T1000 (cell line): ENCODE data around the gene MYO16.
A peak's percentile ranks its signal among the peaks of the same experiment; 100 is the strongest.
"Not testable (repeated sequence)": the region's sequence is repeated elsewhere in the genome, so short reads cannot be mapped to it uniquely, and the experiment has no call there.

Source experiments
- DNase-seq: peaks from one replicate; lab custom pipeline; 2025; ENCODE audit warnings: mixed read lengths; lab: John Stamatoyannopoulos, UW

Gene MYO16

DNA sequence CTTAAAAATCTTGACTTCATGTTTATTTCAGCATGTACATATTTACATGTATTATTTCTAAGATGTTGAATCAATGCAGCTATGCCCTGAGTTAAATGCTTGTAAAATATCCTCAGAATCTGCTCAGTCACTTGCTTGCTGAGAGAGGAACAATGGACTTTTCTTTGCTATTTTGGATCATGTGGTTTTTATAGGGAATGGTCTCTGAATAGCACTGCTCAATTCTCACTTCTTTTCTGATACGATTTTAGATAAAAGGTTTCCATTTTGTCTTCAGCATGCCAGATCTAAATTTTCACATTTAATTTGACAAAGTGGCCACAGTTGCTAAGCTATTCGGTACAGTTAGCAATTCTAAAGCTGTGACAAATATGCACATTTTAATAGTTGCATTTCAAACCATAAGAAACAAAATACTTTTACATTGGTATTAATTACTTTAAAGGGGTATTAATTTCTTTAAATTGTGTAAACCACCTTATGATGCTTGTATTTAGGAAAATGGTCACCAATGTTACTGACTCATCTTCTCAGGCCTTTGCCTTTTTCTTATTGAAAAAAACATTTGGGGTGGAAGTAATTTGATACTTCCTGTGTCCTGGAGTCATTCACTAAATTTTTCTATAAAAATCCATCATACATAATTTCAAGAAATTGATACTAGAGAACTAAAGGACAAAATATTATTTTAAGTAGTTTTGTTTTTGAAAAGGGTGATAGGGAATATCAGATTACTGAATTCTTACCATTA is 113.5 kb downstream of the MYO16 start:
- no peak for DNase-seq

DNA sequence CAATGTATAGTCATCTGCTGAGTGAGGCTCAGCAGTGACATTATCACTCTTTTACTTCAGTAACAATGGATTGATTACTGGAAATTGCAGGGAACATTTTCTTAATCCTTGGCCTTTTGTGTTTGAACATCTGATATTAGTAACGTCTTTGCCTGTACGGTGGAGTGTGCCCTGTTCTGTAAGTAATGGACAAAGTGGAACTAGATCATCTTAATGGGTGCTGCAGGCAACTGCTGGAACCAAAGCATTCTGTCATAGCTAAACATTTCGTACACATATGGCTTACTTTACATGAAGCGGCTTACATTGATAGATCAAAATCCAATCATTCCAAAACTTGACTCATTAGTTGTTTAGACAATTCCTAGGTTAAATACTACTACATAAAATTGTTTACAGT is 114.1 kb downstream of the MYO16 start:
- DNase-seq = no peak

DNA sequence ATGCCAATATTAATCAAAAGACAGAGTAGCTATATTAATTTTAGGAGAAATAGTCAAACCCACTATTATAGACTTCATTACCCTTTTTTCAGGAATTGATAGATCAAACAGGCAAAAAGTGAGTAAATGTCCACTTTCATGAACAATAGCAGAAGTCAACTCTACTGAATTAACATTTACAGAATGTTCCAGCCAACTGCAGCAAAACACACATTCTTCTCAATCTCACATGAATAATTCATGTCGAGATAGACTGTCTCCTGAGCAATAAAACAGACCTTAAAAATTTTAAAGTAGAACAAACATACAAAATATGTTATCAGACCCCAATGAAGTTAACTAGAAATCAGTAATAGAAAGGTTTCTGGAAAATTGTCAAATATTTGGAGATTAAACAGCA is 118.4 kb downstream of the MYO16 start:
- DNase-seq = no peak

DNA sequence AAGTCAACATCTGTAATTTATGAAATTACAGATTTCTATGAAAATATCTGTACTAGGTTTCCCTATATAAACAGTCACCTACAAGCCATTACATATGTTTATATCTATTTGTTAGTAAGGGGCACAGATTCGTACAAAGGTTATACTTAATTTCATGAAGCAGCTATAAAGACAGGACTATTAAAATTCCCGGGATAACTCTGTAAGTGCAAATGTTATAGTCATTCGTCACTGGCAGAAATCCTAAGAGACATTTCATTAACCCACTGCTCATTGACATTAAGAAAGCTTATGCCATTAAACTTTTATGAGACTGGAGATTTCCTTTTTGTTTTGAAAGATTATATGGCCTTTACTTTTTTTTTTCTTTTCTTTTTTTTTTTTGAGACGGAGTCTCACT is 122.9 kb downstream of the MYO16 start:
- no peak for DNase-seq

DNA sequence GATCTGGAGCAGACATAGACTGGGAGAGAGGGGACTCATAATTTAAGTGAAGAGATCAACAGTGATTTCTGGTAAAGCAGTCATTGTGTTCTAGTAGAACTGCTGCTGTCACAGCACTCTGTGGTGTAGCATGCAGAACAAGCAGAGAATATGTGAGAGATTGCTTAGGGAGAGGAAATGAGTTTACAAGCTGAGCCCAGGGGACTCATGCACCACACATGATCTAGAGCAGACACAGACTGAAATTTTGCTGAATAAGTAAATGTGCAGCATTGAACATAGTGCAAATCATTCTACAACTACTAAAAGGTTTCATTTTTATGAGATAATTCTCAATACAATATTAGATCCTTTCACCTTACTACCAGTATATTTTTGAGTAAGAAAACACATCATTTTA is 125.7 kb downstream of the MYO16 start:
- no peak for DNase-seq

DNA sequence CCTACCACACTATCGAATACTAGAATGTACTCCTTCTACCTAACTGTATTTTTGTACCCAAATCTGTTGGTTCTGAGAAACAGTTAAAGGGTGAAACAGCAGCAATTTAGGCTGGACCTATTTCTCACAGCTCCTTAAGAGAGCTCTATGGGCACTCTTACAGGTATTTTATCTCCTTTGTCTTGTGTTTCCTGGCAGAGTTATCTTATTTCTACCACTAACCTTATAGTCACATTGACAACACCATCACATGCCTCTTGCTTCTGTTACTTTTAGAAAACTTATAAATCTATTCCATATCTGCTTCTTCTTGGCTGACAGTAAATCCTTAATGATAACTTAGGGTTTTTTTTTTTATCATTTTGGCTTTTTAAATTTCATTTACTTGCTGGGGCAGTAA is 130.7 kb downstream of the MYO16 start:
- DNase-seq = no peak

DNA sequence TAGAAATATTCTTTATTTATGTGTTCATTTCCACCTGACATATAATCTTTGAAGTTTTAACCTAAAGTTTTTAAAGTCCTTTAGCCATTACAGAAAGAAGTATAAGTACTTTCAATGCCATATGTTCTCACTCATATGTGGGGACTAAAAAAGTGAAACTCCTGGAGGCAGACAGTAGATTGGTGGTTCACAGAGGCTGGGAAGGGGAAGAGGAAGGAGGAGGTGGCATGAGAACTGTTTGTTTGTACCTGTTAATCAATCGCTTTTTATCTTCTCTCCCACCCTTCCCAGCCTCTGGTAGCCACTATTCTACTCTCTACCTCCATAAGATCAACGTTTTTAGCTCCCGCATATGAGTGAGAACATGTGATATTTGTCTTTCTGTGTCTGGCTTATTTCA is 131.1 kb downstream of the MYO16 start:
- DNase-seq = no peak

DNA sequence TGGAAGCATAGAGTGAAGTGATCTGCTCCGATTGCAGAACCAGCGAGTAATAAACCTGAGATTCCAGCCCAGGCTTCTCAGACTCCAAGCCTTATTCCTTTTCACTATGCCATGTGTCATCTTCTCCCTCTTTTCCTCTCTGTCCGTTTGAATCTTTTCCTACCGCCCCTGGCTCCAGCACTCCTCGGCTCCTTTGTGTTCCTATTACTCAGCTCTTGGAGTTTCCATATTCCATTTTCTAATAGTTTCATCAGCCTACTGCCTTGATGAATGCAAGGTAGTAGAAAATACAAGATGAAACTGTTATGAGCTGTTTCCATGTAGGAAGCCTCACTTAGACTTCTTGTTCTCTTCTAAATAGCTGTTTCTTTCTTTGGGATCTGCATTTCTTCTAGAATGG is 138.6 kb downstream of the MYO16 start:
- no peak for DNase-seq

DNA sequence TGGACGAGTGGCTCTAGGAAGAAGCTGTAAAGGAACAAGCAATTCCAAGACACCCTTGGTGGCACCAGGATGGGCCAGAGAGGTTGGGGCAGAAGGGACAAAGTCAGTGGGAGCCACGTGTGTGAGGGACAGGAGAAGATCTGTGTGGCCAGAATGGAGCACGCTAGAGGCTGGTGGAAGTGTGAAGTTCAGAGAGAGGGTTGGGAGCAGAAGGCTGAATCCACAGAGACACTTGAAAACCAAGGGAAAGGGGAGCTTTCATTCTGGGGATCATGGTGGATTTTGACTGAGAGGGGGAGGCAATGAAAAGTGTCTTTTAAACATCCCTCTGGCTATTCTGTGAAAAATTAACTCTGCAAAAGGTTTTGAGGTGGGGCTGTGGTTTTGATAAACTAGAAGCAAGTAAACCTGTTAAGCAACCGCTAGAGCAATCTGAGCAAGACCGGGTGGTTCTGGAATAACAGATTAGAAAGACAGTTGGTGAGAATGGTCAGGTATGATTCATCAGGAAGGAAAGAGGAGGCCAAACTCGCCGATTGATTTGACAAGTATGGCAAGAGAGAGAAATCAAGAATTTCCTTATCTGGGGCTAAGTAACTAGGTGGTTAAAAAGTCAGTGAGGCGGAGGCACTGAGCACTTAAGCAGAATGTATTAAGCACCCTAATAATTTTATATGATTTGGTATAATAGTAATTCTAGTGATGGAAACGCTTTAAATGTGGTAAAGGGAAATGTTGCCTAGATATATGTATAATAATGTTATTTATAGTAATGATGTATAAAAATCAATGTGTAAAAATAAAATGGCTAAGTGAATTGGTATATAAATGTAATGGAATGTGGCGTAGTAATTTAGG is 140.0 kb downstream of the MYO16 start:
- DNase-seq = no peak

DNA sequence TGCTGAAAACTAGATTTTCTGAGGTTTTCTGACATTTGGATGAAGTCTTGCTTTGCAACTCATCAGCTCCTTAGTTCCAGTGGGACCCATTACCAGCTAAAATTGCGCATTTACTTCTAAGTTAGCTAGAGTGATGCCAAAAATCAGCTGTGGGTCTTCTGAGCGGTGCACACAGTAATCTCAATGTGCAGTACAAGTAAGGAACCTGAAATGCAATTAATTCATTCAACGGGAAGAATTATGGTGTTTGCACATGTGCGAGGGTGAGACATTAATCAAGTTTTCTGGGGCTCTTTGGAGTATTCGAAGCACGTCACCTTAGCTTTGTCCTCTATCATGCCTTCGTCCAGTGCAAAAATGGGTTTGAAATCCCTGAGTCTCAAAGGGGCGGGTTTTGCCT is 146.2 kb downstream of the MYO16 start:
- DNase-seq = no peak

DNA sequence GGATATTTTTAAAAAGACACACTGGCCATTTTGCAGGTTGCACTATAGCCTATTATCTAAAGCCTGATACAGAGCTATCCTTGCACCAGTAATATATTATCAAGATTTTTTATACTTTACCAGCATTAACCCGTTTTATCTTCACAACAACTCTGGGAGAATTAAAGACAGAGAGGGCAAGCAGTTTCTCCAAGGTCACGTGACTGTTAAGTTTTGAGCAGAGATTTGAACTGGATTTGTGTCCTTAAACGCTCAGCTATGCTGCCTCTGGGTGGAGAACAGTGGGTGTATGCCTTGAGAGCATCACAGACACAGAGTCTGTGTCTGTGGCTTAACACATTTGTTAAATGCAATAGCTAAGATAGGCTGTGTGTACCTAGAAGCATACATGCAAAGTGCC is 147.2 kb downstream of the MYO16 start:
- no peak for DNase-seq

DNA sequence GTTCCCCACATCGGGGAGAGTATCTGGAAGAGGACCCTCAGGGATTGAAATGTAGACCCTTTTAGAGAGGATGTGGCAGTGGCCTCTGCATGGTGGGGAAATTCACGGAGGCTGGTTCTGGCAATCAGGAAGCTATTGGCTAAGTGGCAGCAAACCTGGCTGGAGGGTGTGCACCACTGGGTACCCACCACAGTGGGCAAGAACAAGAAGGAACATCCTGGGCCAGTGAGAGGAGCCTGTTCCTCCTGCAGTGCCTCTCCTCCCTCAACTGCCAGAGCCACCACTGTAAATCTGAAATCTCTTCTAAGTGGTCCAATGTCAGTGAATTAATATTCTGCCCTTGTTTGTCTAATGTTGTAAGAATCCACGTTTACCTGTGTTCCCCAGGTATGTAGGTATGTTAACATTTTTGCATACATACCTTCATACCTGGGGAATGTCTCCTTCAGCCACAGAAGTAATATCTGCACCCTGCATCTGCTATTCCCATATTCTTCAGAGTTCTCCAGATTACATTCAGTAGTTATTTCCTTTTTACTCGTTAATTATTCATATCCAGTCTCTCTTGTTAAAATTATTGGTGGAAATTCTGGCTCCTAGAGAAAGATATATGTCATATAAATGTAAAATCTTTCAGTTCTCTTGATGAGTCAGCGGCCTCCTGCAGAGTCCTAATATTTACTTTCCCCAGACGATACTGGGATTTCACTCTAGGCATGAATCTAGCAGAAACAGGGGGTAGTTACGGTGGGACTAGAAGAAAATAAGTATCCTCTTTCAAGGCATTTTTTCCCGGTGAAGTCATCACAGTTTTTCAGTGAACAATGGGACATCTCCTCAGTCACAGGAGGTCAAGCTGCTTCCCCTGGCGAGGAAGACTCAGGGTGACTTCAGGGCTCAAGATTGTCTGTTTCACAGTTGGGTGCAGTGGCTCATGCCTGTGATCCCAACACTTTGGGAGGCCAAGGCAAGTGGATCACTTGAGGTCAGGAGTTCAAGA is 148.3 kb downstream of the MYO16 start:
- DNase-seq = peak; percentile 7

DNA sequence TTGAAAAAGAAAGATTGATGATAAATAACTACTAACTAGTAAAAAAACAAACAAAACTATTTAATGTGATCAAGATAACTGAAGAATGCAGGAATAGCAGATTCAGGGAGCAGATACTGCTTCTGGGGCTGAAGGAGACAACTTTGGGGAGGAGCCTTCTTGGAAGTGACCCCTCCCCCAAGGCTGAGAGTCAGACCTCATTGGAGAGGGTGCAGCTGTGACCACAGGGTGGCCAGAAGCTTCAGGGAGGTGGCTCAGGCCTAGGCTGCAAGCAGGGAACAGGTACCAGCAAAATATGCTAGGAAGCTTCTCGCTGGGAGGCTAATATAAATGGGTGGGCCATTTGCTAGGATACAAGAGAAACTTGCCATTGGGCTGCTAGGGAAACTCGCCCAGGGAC is 149.9 kb downstream of the MYO16 start:
- DNase-seq = no peak

DNA sequence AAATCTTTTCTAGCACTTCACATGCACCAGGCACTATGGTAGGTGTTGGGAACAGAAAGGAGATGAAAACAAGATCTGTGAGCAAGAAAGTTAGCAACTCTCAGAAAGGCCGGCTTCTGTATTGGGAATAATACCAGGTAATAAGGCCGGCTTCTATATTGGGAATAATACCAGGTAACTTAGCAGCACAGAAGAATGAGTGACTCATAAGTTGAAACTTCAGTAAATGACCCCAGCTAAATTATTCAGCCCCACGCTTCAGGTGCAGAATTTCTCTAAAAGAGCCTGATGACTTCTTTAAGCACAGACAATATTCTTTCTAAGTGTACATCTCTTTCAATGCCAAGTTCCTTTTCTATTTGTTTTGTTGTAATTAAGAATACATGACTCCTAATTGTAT is 151.3 kb downstream of the MYO16 start:
- no peak for DNase-seq

DNA sequence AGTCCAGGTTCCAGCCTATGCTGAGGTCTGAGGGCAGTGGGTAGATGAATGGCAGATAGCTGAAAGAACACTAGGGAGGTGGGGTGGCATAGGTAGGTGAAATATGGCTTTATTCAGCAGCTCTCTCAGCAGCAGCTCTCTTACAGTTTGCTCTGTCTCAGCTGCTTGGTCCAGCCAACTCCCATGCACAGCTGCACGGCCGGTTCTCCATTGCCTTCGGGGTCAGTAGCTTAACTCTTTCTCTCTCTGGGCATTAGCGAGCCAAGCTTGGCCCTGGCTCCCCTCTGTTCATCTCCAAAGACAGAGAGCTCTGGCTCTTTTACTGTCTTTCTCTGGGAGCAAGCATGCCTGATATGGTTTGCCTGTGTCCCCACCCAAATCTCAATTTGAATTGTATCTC is 151.9 kb downstream of the MYO16 start:
- no peak for DNase-seq

DNA sequence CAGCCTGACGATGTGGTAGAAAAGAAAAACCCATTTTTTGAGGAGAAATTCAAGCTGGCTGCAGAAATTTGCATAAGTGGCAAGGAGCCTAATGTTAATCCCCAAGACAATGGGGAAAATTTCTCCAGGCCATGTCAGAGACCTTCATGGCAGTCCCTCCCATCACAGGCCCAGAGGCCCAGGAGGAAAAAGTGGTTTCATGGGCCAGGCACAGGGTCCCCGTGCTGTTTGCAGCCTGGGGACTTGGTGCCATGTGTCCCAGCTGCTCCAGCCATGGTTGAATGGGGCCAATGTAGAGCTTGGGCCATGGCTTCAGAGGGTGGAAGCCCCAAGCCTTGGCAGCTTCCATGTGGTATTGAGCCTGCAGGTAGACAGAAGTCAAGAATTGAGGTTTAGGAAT is 153.1 kb downstream of the MYO16 start:
- not testable (repeated sequence) for DNase-seq

DNA sequence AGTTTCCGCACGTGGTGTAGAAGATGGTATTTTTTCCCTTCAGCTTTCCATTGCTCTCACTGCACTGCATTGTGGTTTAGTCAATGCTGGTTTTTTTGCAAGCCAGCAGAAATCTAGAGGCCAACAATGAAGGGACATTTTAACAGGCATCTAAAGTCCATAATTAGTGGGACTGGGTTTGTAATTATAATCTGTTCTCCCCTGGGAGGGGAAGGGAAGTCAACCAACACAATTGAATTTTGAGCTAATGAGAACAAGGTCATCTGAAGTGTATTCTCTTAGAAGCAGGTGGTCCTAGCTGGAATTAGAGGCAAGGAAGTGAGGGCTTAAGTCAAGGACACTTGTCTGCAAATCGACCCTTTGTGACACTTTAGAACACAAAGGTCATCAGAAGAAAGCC is 156.4 kb downstream of the MYO16 start:
- DNase-seq = no peak

DNA sequence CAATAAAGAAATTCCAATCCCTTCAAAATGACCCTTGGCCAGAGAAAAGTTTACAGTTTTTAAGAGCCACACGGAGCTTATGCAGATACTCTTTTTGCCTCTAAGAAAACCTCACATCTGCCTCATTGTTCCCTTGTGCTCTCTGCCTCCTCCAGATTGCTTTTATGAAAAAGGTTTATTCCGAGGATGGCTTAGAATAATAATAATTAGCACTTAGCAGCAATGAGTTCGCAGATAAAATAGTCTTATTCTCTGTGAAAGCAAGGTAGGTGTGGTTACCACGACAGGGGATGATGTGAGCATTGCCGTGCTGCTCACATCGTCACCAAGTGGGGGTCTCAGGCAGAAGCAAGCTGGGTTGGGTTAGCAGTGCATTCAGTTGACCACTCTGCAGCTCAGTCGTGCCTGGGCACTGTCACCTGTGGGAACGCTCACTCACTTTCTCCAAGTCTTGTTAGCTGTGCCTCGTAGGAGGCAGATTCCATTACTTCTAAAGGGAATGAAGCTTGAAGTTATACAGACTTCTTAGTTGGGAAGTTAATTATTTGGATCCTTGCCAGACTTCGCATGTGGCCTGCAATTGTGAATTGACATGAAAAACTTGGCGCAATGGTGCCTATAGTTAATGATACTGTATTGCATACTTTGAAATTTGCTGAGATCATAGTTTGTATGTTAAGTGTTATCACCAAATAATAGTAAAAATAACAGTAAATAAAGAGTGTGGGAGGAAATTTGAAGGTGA is 157.2 kb downstream of the MYO16 start:
- no peak for DNase-seq

DNA sequence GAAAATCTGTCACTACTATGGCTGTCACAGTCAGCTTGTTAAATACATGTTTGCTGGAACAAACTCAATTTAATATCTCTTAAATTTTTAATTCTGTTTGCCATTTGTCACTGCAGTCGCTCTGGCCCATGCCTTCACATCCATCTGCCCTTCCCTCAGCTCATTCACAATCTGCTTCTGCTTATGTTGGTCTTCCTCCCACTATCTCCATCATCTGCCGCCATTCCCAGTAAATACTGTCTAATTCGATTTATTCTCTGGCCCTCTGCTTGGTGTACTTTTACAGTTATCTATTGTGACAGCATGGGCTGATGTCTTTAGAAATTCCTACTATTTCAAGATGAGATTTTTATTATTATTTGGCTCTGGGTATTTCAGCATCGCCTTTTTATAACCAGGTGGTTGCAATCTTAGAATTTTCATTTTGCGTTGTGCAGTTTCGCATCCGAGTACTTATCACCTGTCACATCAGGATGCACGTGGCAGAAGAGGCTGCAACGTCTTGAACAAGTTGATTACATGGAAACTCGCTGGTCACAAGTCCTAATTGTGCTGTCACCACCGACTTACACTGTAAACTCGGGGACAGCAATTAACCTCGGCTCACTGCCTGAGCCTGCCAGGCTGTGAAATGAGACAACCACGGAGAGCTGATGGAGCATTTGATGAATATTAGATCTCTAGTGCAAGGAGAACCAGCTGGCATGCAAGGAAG is 158.4 kb downstream of the MYO16 start:
- DNase-seq = no peak

DNA sequence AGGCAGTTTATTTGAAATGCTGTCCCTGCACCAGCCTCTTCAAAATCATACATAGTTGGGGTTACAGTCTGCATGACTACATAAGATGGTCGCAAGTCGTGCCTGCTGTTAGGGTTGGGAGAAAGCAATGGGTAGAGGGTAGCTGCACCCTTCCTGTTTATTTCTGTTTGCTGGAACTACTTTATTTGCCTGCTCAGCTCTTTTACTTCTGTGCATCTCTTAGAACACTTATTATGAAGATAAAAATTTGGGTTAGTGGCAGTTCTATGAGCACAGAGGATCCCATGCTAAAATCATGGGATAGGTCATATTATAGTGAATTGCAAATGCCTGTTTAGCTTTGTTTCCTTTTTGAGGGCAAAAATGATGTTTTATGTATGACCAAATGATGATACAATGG is 160.1 kb downstream of the MYO16 start:
- DNase-seq = no peak

DNA sequence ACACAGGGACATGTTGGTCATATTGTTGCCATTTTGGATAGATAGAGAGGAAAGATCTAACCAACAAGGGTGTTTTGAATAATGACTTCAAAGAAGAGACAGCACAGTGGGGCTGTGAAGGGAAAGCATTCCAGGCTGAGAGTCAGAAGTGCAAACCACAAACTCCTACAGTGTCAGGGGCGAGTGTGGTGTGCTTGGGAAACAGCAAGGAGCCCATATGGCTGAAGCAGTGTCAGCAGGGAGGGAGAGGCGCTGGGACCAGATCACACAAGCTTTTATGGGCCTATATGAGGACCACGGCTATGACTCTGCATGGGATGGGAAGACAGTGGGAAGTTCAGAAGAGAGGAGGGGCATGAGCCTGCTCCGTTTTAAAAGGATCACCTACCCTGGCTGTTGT is 166.4 kb downstream of the MYO16 start:
- no peak for DNase-seq
